NOMO-1 treated with DMSO at 0.1 percent for 48 hours (cell line): Measurements from ENCODE around the gene PSD.

Experiments used
- DNase-seq: peaks from one replicate; lab custom pipeline; 2025; ENCODE audit not compliant: unreplicated experiment; lab: John Stamatoyannopoulos, UW

PSD gene

GRCh38 chr10:102405632-102406031 is 13.0 kb downstream of the PSD start:
- DNase-seq, result no peak

DNA sequence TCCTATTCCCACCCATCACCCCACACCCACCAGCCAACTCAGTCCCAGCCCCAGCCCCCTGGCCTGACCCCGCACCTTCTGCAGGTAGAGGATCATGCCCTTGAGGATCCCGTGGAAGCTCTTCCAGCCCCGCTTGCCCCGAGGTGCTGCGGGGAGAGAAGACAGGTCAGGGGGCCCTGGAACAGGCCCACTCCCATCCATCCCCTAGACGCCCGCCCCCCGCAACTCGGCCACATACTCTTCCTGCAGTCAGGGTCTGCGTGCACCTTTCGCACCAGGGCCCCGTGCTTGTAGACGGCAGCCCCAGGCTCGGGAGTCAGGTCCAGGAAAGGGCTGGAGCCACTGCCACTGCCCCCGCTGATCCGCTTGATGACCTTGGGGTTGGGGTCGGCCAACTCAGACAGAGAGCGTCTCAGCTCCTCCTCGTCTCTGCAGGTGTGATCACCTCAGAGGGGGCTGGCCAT is 13.4 kb downstream of the PSD start:
- DNase-seq, result no peak

GRCh38 chr10:102404361-102405107 is 14.1 kb downstream of the PSD start:
- no peak for DNase-seq

GRCh38 chr10:102403115-102403514 is 15.5 kb downstream of the PSD start:
- DNase-seq, result no peak

DNA sequence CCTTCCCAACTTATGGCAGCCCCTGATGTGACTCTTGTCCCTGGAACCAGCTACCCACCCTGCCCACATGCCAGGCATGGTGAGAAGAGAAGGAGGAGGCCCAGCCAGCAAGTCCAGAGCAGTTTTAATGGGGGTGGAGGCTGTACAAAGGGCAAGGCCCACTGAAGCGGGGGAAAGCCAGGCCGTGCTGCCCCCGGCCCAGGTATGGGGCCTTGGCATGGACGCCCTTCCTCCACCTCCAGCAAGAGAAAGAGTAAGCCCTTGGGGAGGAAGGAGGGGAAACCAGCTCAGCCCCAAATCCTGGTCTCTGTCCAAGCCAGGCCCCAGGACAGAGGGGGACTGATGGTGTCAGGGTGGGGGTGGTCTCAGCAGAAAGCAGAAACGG is 16.1 kb downstream of the PSD start:
- DNase-seq, result no peak

DNA sequence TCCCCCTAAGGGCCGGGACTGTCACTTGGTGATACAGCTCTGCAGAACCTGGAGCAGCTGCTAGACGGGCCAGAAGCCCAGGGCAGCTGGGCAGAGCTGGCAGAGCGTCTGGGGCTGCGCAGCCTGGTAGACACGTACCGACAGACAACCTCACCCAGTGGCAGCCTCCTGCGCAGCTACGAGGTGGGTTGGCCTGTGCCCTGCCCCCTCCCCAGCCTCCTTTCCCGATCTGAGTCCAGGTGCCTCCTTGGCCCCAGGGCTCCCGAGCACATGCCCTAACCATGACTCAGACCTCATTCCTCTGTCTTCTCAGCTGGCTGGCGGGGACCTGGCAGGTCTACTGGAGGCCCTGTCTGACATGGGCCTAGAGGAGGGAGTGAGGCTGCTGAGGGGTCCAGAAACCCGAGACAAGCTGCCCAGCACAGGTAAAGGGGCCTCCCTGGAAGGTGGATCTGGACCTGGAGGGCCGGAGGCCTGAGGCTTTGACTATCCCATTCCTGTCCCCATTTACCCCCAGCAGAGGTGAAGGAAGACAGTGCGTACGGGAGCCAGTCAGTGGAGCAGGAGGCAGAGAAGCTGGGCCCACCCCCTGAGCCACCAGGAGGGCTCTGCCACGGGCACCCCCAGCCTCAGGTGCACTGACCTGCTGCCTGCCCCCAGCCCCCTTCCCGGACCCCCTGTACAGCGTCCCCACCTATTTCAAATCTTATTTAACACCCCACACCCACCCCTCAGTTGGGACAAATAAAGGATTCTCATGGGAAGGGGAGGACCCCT is 16.7 kb downstream of the PSD start:
- DNase-seq, result no peak

DNA sequence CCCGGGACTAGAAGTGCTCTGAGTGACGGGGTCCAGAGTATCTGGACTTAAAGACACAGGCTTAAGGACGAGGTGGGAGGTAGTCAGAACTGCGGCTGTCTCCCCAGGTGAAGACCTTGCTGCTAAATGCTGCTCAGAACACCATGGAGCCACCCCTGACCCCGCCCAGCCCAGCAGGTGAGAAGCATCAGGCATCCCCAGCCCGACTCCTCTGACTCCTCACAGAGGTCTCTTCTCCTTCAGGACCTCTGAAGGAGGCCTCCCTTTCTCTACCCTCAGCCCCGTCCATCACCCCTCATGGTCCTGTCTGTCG is 17.3 kb downstream of the PSD start:
- no peak for DNase-seq

DNA sequence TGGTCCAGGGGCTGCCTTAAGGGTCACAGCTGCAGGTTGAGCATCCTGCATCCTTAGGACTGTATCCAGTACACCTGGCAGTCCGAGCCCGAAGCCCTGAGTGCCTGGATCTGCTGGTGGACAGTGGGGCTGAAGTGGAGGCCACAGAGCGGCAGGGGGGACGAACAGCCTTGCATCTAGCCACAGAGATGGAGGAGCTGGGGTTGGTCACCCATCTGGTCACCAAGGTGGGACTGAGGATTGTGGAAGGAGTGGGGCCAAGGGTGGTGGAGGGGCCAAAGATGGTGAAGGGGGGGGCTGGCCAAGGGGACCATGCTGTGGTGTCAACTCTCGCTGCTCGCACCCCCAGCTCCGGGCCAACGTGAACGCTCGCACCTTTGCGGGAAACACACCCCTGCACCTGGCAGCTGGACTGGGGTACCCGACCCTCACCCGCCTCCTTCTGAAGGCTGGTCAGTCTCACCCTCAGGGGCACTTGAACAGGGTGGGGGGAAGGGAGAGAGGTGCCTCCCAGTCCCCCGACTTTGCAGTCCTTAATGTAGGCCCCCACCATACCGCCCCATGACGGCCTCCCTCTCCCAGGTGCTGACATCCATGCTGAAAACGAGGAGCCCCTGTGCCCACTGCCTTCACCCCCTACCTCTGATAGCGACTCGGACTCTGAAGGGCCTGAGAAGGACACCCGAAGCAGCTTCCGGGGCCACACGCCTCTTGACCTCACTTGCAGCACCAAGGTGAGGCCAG is 17.8 kb downstream of the PSD start:
- DNase-seq, result no peak

DNA sequence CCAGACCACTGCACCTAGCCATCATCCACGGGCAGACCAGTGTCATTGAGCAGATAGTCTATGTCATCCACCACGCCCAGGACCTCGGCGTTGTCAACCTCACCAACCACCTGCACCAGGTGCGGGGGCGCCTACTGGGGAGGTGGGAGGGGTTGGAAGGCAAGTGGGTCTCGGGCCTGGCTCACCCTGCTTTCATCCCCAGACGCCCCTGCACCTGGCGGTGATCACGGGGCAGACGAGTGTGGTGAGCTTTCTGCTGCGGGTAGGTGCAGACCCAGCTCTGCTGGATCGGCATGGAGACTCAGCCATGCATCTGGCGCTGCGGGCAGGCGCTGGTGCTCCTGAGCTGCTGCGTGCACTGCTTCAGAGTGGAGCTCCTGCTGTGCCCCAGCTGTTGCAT is 18.5 kb downstream of the PSD start:
- no peak for DNase-seq

GRCh38 chr10:102399217-102400021 is 19.2 kb downstream of the PSD start:
- peak; percentile 84 for DNase-seq

GRCh38 chr10:102398172-102399020 is 20.2 kb downstream of the PSD start:
- no peak for DNase-seq

DNA sequence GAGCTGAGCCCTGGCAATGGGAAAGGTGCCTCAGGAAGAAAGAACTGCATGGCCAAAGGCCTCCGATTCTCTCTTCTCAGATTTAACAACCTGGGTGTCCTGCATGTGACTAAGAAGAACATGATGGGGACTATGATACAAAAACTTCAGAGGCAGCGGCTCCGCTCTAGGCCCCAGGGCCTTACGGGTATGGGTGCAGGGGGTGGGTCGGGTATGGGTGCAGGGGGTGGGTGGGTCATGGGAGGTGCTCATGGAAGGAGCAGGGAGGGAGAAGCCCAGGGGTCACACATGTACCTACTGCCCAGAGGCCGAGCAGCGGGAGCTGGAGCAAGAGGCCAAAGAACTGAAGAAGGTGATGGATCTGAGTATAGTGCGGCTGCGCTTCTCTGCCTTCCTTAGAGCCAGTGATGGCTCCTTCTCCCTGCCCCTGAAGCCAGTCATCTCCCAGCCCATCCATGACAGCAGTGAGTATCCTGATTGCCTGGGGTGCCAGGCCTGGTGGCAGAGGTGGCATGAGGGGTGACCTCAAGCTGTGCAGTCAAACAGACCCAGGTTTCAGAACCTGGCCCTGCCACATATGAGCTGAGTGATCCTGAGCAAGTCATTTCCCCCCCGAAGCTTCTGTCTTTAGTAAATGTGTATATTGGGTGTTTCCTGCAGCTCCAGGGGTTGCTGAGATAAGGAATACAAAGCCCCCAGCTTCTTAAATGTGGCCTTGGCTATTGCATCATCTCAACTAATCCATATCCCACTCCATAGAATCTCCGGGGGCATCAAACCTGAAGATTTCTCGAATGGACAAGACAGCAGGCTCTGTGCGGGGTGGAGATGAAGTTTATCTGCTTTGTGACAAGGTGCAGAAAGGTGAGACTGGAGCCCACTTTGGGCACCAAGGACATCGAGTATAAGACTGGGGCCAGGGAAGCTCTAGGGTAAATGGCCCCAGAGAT is 21.1 kb downstream of the PSD start:
- no peak for DNase-seq

DNA sequence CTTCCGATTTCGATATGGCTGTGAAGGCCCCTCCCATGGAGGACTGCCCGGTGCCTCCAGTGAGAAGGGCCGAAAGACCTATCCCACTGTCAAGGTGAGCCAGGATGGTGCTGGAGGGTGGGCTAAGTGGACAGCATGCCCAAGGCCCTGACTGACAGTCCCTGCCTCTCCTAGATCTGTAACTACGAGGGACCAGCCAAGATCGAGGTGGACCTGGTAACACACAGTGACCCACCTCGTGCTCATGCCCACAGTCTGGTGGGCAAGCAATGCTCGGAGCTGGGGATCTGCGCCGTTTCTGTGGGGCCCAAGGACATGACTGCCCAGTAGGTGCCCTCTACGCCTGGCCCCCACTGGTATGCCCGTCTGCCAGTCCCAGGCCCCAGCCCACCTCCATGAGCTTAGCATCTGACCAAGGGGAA is 21.8 kb downstream of the PSD start:
- DNase-seq, result no peak

GRCh38 chr10:102396317-102396650 is 22.3 kb downstream of the PSD start:
- no peak for DNase-seq

DNA sequence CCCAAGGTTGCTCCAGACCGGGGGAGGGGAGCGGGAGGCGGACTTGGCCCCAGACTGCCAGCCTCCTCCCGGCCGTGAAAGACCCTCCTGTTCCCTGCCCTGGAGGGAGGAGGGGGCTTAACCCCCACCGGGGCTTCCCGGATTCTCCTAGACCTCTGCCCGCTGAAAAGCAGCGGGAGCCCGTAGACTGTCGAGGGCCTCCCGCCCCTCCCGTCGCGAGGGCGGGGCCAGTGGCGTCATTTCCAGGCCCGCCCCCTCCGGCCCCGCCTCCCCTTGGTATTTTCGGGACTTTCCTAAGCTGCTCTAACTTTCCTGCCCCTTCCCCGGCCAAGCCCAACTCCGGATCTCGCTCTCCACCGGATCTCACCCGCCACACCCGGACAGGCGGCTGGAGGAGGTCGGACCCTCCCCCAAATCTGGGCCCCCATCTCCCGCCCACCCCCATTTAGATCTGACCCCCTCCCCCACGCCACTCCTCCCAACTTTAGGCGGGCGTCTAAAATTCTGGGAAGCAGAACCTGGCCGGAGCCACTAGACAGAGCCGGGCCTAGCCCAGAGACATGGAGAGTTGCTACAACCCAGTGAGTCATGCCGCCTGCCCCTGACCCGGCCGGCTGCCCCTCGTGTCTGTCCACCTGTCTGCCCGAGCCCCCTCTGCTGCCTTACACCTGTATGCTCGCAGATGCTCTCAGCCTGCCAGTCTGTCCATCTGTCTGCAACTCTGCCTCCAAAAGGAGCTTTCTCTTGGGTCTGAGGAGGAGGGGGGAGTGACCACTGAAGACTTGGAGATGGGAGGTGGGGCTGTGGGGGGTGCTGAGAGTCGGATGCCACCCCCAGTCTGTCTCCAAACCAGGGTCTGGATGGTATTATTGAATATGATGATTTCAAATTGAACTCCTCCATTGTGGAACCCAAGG is 22.9 kb downstream of the PSD start, which contains the start of gene NFKB2:
Gene NFKB2, plus strand, starts transcription at position 306 of the 917 bp plus-strand sequence. Its CDS starts 255 bp downstream, at position 561.
- DNase-seq, result peak; percentile 35

DNA sequence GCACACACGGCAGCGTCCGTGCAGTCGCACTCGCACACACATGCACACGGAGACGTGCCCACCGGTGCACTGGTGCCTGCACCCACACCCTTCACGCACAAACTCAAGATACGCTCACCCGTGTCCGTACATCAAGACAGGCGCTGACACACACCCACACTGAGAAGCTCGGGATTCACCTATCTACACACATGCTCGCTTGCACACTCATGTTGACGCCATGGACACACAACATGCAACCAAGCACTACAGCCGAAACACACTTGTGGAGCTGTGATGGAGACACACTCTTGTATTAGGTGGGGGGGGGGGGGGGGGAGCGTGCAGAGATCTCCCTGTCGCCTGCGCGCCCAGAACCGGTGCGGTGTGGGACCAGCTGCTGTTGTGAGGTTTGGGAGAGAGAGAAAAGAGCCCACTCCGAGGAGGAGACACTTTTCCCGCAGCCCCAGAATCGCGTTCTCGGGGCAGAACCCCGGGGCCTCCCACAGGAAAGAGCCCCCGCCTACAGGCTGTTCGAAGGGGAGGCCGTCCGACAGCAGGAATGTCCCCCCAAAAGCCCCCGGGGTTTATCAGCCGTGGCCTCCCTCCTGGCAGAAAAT is 23.7 kb downstream of the PSD start:
- DNase-seq, result no peak

DNA sequence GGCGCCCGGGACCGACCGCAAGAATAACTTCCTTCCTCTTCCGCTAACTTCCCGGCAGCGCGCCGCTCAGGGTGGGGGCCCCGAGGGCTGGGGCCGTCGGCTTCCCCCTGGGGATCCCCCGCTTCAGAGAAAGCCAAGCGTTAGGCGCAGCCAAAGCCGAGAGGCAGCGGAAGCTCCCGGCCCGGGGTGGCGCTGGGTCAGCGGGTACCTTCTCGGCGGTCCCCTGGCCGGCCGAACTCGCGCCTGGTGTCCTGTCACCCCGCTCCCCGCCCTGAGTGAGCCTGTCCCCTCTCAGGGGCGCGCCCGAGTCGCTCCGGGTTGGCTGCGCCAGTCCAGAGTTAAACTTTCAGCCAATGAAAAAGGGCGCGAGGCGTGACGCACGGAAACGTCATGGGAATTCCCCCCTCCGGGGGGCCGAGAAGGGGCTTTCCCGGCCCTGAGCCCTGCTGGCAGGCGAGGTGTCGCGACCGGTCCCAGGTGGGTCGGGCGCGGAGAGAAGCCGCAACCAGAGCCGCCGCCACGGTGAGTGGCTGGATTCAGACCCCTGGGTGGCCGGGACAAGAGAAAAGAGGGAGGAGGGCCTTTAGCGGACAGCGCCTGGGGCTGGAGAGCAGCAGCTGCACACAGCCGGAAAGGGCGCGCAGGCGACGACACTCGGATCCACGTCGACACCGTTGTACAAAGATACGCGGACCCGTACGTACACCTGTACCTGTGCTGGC is 24.3 kb downstream of the PSD start:
- DNase-seq, result peak; percentile 88
